EL (cell line): ENCODE measurements around the gene LRRC45.
A peak's percentile ranks its signal among the peaks of the same experiment; 100 is the strongest.

Experiments
- DNase-seq: peaks from one replicate; pipeline ENCODE4 v3.0.0-alpha.2; 2016

Gene LRRC45

GRCh38 chr17:81994593-81995462 is 28.3 kb upstream of the LRRC45 start:
- DNase-seq = no peak

GRCh38 chr17:81995463-81996231 is 27.5 kb upstream of the LRRC45 start:
- DNase-seq = no peak

GRCh38 chr17:81996232-81996756 is 26.8 kb upstream of the LRRC45 start:
- DNase-seq = no peak

GRCh38 chr17:81996757-81997441 is 26.2 kb upstream of the LRRC45 start:
- DNase-seq = no peak

- no peak for DNase-seq
Observed at GRCh38 chr17:81998212-81998611, 24.9 kb upstream of the LRRC45 start.

- DNase-seq = no peak
Observed at GRCh38 chr17:81998691-81999438, 24.2 kb upstream of the LRRC45 start.

- no peak for DNase-seq
Observed at GRCh38 chr17:81999587-81999975, 23.5 kb upstream of the LRRC45 start.

- DNase-seq = no peak
Observed at GRCh38 chr17:81999976-82000802, 22.9 kb upstream of the LRRC45 start.

- DNase-seq = no peak
Observed at GRCh38 chr17:82000803-82001570, 22.1 kb upstream of the LRRC45 start.

- DNase-seq = no peak
Observed at GRCh38 chr17:82001571-82002056, 21.5 kb upstream of the LRRC45 start.

- peak; percentile 99 for DNase-seq
Observed at GRCh38 chr17:82003411-82004381, 19.4 kb upstream of the LRRC45 start.

GRCh38 chr17:82004517-82005455 is 18.3 kb upstream of the LRRC45 start:
- no peak for DNase-seq

- no peak for DNase-seq
Observed at GRCh38 chr17:82005701-82006348, 17.3 kb upstream of the LRRC45 start.

- DNase-seq = peak; percentile 64
Observed at GRCh38 chr17:82006468-82007227, 16.5 kb upstream of the LRRC45 start.

- DNase-seq = no peak
Observed at GRCh38 chr17:82007228-82007494, 15.9 kb upstream of the LRRC45 start.

- DNase-seq = no peak
Observed at GRCh38 chr17:82007495-82008257, 15.4 kb upstream of the LRRC45 start.
